Keratinocyte (primary cell): ENCODE data around the gene PRKCH. TPM values are rescaled to one million over a fixed set of nuclear protein-coding genes. Genes with fewer than 3 reads are reported as not detected.
A peak's percentile ranks its signal among the peaks of the same experiment; 100 is the strongest.

ENCODE experiments used
- DNase-seq: peaks from one replicate; pipeline ENCODE4 v3.0.0-alpha.2; 2011; ENCODE audit warnings: low read depth, missing footprints, low spot score
- FAIRE-seq: peaks from 2 replicates; lab custom pipeline; 2011; peaks lifted over from hg19 to GRCh38; lab: Jason Lieb, UNC
- H2AFZ ChIP-seq: 2 replicates; pipeline ENCODE4 v1.6.0; 2012; ENCODE audit warnings: low read length, control low read depth, inconsistent platforms; ENCODE audit not compliant: control insufficient read depth
- H3K27ac ChIP-seq: 2 replicates; pipeline ENCODE4 v1.5.1; 2011; ENCODE audit warnings: low read length; ENCODE audit not compliant: control insufficient read depth, insufficient read depth
- H3K27me3 ChIP-seq: 3 replicates; pipeline ENCODE4 v1.6.0; 2011; ENCODE audit warnings: low read length; ENCODE audit not compliant: control insufficient read depth, insufficient read depth; ENCODE audit errors: extremely low read depth
- H3K36me3 ChIP-seq, 2 experiments: 2 replicates in 1 of 2; 3 replicates in 1 of 2; pipeline ENCODE4 v1.5.1; 2011; ENCODE audit warnings: low read length in 2 of 2, mild to moderate bottlenecking in 1 of 2; ENCODE audit not compliant: control insufficient read depth in 2 of 2, insufficient read depth in 2 of 2; ENCODE audit errors: extremely low read depth in 1 of 2
- H3K4me1 ChIP-seq: 3 replicates; pipeline ENCODE4 v1.5.1; 2011; ENCODE audit warnings: low read length; ENCODE audit not compliant: control insufficient read depth, insufficient read depth; ENCODE audit errors: extremely low read depth
- H3K4me2 ChIP-seq: 3 replicates; pipeline ENCODE4 v1.6.0; 2011; ENCODE audit warnings: low read depth, low read length; ENCODE audit not compliant: control insufficient read depth, insufficient read depth; ENCODE audit errors: extremely low read depth
- H3K4me3 ChIP-seq, 3 experiments: fragments of 200-600 bp in 1 of 3; sonication (generic) in 1 of 3; 2 replicates in 2 of 3; 3 replicates in 1 of 3; pipeline ENCODE4 v1.5.1; 2011 to 2016; ENCODE audit warnings: low read length in 3 of 3, mild to moderate bottlenecking in 3 of 3, control low read depth in 2 of 3, inconsistent platforms in 1 of 3, low read depth in 1 of 3, mixed read lengths in 1 of 3, mixed run types in 1 of 3, moderate library complexity in 1 of 3; ENCODE audit not compliant: control insufficient read depth in 2 of 3, insufficient read depth in 2 of 3; ENCODE audit errors: extremely low read depth in 1 of 3
- H3K79me2 ChIP-seq: 2 replicates; pipeline ENCODE4 v1.6.0; 2012; ENCODE audit warnings: low read length; ENCODE audit not compliant: control insufficient read depth, insufficient read depth
- H3K9ac ChIP-seq: 3 replicates; pipeline ENCODE4 v1.6.0; 2011; ENCODE audit warnings: low read length; ENCODE audit not compliant: control insufficient read depth, insufficient read depth; ENCODE audit errors: extremely low read depth
- H3K9me1 ChIP-seq: 3 replicates; pipeline ENCODE4 v1.6.0; 2011; ENCODE audit warnings: low read length; ENCODE audit not compliant: control insufficient read depth, insufficient read depth; ENCODE audit errors: extremely low read depth
- H3K9me3 ChIP-seq: 2 replicates; pipeline ENCODE4 v1.5.1; 2012; ENCODE audit warnings: low read depth, low read length; ENCODE audit not compliant: control insufficient read depth
- H4K20me1 ChIP-seq: 3 replicates; pipeline ENCODE4 v1.6.0; 2011; ENCODE audit warnings: low read length; ENCODE audit not compliant: control insufficient read depth, insufficient read depth; ENCODE audit errors: extremely low read depth
- EZH2 ChIP-seq: IDR thresholded peaks from one replicate; pipeline ENCODE4 v1.6.1; 2012; ENCODE audit warnings: inconsistent platforms, mild to moderate bottlenecking, low read length, moderate library complexity
- dilution Hi-C: fragments of 300-500 bp; cut with MboI; formaldehyde crosslinking; loops from one replicate; pipeline ENCODE4 v1.7.0; 2020; ENCODE audit warnings: low sequenced_read_pairs; ENCODE audit not compliant: extremely low pct_ligation_motif_present
- polyA plus RNA-seq, 5 experiments: library from polyadenylated mRNA; depleted of rRNA in 3 of 5; stranded (reverse) in 3 of 5; stranded (forward) in 1 of 5; unstranded in 1 of 5; fragments of >200 nt; gene quantifications; 1 replicate in 1 of 5; 2 replicates in 3 of 5; 3 replicates in 1 of 5; pipeline versions ENCODE4 v1.2.1 to v1.2.3, GENCODE V29; 2011 to 2012; ENCODE audit warnings: missing spikeins in 2 of 5, low read depth in 1 of 5, low replicate concordance in 1 of 5
- TF ChIP-seq, protein P1 (sequence below), 3 experiments: IDR thresholded peaks in 1 of 3; conservative IDR thresholded peaks in 1 of 3; optimal IDR thresholded peaks in 1 of 3; 2 replicates in 2 of 3; 3 replicates in 1 of 3; pipeline versions ENCODE3 to v1.5.1; 2011; ENCODE audit warnings: low read length in 3 of 3, mild to moderate bottlenecking in 3 of 3, moderate library complexity in 2 of 3, control low read depth in 1 of 3, inconsistent platforms in 1 of 3; ENCODE audit not compliant: insufficient read depth in 2 of 3; ENCODE audit errors: extremely low read depth in 1 of 3

The PRKCH gene
- polyA plus RNA-seq, 1 donor (not counting 4 experiments of a cell fraction or from before 2014, with no cell fraction given) = 13.7 TPM

DNA sequence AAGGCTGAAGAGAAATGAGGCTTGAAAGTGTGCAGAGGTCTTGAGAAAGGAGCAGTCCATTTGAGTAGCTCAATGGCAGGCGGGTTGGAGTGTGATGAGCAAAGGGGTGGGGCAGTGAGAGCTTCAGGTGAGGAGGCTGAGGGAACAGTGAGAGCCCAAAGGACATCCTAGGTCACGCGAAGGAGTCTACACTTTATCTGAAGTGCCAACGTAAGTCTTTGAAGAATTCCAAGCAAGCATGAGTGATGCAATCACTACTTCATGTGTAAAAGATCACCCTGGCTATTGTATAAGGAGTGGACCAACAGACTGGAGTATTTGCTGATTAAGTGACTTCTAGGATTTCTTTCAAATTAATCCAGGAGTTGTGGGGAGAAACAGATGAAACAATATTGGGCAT lies 214.1 kb downstream of the PRKCH start:
- H3K27ac ChIP-seq = no peak overlapping the region
- dilution Hi-C loops = no loop called here

GRCh38 chr14:61536661-61537562 lies 215.5 kb downstream of the PRKCH start:
- no peaks in the 10 kb centered on the region for H3K36me3 ChIP-seq
- H3K9me1 ChIP-seq = no peaks in the 10 kb centered on the region
- TF ChIP-seq, protein P1, sequence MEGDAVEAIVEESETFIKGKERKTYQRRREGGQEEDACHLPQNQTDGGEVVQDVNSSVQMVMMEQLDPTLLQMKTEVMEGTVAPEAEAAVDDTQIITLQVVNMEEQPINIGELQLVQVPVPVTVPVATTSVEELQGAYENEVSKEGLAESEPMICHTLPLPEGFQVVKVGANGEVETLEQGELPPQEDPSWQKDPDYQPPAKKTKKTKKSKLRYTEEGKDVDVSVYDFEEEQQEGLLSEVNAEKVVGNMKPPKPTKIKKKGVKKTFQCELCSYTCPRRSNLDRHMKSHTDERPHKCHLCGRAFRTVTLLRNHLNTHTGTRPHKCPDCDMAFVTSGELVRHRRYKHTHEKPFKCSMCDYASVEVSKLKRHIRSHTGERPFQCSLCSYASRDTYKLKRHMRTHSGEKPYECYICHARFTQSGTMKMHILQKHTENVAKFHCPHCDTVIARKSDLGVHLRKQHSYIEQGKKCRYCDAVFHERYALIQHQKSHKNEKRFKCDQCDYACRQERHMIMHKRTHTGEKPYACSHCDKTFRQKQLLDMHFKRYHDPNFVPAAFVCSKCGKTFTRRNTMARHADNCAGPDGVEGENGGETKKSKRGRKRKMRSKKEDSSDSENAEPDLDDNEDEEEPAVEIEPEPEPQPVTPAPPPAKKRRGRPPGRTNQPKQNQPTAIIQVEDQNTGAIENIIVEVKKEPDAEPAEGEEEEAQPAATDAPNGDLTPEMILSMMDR (optimal IDR thresholded peaks at IDR 0.05 in 1 of 3, IDR thresholded peaks at IDR 0.05 in 1 of 3, conservative IDR thresholded peaks at IDR 0.05 in 1 of 3; ENCODE audit: extremely low read depth in 1 of 3, insufficient read depth in 2 of 3, low read length in 3 of 3) = no peak
- TF ChIP-seq EZH2 = no peak
- no peaks in the 10 kb centered on the region for H4K20me1 ChIP-seq
- H3K4me3 ChIP-seq = no peak overlapping the region
- peak overlapping the region; percentile 85 for H3K27ac ChIP-seq
- DNase-seq (no peak), FAIRE-seq (no peak)
- no peak overlapping the region for H2AFZ ChIP-seq
- dilution Hi-C loops = no loop called here
- H3K4me1 ChIP-seq = peaks cover 37% of the 10 kb centered on the region
- H3K4me2 ChIP-seq = peak overlapping the region; percentile 67
- H3K9ac ChIP-seq = peak overlapping the region; percentile 11
- no peaks in the 10 kb centered on the region for H3K9me3 ChIP-seq
- H3K79me2 ChIP-seq = no peaks in the 10 kb centered on the region
- no peaks in the 10 kb centered on the region for H3K27me3 ChIP-seq

More for the DNA sequence above, 214.1 kb downstream of the PRKCH start:
- H3K36me3 ChIP-seq = no peaks in the 10 kb centered on the region
- no peaks in the 10 kb centered on the region for H3K27me3 ChIP-seq
- H3K9me1 ChIP-seq = no peaks in the 10 kb centered on the region
- no peaks in the 10 kb centered on the region for H4K20me1 ChIP-seq
- no peak for TF ChIP-seq EZH2
- TF ChIP-seq, protein P1 (optimal IDR thresholded peaks at IDR 0.05 in 1 of 3, IDR thresholded peaks at IDR 0.05 in 1 of 3, conservative IDR thresholded peaks at IDR 0.05 in 1 of 3; ENCODE audit: extremely low read depth in 1 of 3, insufficient read depth in 2 of 3, low read length in 3 of 3) = no peak
- no peaks in the 10 kb centered on the region for H3K79me2 ChIP-seq
- no peaks in the 10 kb centered on the region for H3K9me3 ChIP-seq
- DNase-seq = no peak
- FAIRE-seq = no peak
- no peak overlapping the region for H2AFZ ChIP-seq
- no peak overlapping the region for H3K4me3 ChIP-seq
- peaks cover 45% of the 10 kb centered on the region for H3K4me1 ChIP-seq
- no peak overlapping the region for H3K9ac ChIP-seq
- H3K4me2 ChIP-seq = no peak overlapping the region
